ENCODE results near the gene OTUD1.

- TF ChIP-seq FOXK2 (IDR thresholded peaks at IDR 0.05) (no peak), LEF1 (IDR thresholded peaks at IDR 0.05; ENCODE audit: borderline replicate concordance) (no peak), SP1 (IDR thresholded peaks at IDR 0.05) (no peak), FOXA1 (IDR thresholded peaks at IDR 0.05) (no peak), ZNF384 (IDR thresholded peaks at IDR 0.05) (no peak), SUZ12 (IDR thresholded peaks at IDR 0.05) (no peak), PKNOX1 (IDR thresholded peaks at IDR 0.05) (no peak)
Measured at GRCh38 chr10:23432166-23432565, 6.7 kb upstream of the OTUD1 start.
